ENCODE measurements around the gene MUC3A.
"Not testable (repeated sequence)": the region's sequence is repeated elsewhere in the genome, so short reads cannot be mapped to it uniquely, and the experiment has no call there.

DNA sequence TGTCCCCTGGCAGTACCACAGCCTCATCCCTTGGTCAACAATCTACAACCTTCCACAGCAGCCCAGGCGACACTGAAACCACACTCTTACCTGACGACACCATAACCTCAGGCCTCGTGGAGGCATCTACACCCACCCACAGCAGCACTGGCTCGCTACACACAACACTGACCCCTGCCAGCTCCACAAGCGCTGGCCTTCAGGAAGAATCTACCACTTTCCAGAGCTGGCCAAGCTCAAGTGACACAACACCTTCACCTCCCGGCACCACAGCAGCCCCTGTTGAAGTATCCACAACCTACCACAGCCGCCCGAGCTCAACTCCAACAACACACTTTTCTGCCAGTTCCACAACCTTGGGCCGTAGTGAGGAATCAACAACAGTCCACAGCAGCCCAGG lies 50.0 kb downstream of the MUC3A start:
- TF ChIP-seq GATAD2A (CRISPR knock-in tag; IDR thresholded peaks at IDR 0.05); SMC3 (IDR thresholded peaks at IDR 0.05; ENCODE audit: low read length); ZNF274 (CRISPR knock-in tag; IDR thresholded peaks at IDR 0.05); SMAD9 (CRISPR knock-in tag; IDR thresholded peaks at IDR 0.05); CHD2 (IDR thresholded peaks at IDR 0.05; ENCODE audit: low read depth, low read length); MAZ (IDR thresholded peaks at IDR 0.05; ENCODE audit: borderline replicate concordance, low read depth, low read length); MAZ (CRISPR knock-in tag; IDR thresholded peaks at IDR 0.05; ENCODE audit: low read depth); THAP11 (CRISPR knock-in tag; IDR thresholded peaks at IDR 0.05); MAFK (conservative IDR thresholded peaks at IDR 0.05 in 1 of 2, IDR thresholded peaks at IDR 0.05 in 1 of 2; ENCODE audit: low read length in 2 of 2); SRF (IDR thresholded peaks at IDR 0.05; ENCODE audit: low read depth, low read length): not testable (repeated sequence)
- TF ChIP-seq, protein P1, sequence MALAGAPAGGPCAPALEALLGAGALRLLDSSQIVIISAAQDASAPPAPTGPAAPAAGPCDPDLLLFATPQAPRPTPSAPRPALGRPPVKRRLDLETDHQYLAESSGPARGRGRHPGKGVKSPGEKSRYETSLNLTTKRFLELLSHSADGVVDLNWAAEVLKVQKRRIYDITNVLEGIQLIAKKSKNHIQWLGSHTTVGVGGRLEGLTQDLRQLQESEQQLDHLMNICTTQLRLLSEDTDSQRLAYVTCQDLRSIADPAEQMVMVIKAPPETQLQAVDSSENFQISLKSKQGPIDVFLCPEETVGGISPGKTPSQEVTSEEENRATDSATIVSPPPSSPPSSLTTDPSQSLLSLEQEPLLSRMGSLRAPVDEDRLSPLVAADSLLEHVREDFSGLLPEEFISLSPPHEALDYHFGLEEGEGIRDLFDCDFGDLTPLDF (CRISPR knock-in tag; IDR thresholded peaks at IDR 0.05), result not testable (repeated sequence)
- TF ChIP-seq, protein P2, sequence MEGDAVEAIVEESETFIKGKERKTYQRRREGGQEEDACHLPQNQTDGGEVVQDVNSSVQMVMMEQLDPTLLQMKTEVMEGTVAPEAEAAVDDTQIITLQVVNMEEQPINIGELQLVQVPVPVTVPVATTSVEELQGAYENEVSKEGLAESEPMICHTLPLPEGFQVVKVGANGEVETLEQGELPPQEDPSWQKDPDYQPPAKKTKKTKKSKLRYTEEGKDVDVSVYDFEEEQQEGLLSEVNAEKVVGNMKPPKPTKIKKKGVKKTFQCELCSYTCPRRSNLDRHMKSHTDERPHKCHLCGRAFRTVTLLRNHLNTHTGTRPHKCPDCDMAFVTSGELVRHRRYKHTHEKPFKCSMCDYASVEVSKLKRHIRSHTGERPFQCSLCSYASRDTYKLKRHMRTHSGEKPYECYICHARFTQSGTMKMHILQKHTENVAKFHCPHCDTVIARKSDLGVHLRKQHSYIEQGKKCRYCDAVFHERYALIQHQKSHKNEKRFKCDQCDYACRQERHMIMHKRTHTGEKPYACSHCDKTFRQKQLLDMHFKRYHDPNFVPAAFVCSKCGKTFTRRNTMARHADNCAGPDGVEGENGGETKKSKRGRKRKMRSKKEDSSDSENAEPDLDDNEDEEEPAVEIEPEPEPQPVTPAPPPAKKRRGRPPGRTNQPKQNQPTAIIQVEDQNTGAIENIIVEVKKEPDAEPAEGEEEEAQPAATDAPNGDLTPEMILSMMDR (CRISPR knock-in tag; IDR thresholded peaks at IDR 0.05), result not testable (repeated sequence)
- TF ChIP-seq, protein P3, sequence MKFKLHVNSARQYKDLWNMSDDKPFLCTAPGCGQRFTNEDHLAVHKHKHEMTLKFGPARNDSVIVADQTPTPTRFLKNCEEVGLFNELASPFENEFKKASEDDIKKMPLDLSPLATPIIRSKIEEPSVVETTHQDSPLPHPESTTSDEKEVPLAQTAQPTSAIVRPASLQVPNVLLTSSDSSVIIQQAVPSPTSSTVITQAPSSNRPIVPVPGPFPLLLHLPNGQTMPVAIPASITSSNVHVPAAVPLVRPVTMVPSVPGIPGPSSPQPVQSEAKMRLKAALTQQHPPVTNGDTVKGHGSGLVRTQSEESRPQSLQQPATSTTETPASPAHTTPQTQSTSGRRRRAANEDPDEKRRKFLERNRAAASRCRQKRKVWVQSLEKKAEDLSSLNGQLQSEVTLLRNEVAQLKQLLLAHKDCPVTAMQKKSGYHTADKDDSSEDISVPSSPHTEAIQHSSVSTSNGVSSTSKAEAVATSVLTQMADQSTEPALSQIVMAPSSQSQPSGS (CRISPR knock-in tag; IDR thresholded peaks at IDR 0.05), result not testable (repeated sequence)
- TF ChIP-seq, protein P4, sequence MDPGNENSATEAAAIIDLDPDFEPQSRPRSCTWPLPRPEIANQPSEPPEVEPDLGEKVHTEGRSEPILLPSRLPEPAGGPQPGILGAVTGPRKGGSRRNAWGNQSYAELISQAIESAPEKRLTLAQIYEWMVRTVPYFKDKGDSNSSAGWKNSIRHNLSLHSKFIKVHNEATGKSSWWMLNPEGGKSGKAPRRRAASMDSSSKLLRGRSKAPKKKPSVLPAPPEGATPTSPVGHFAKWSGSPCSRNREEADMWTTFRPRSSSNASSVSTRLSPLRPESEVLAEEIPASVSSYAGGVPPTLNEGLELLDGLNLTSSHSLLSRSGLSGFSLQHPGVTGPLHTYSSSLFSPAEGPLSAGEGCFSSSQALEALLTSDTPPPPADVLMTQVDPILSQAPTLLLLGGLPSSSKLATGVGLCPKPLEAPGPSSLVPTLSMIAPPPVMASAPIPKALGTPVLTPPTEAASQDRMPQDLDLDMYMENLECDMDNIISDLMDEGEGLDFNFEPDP (CRISPR knock-in tag; conservative IDR thresholded peaks at IDR 0.05), result not testable (repeated sequence)

Data from HepG2 (cell line).